GM19193 (cell line): ENCODE measurements around the gene RALGPS2.

ENCODE experiments used
- POLR2A ChIP-seq: IDR thresholded peaks from 4 replicates; pipeline ENCODE4 v1.6.1; 2011; ENCODE audit not compliant: insufficient read depth, insufficient read length; ENCODE audit errors: extremely low read depth

Gene RALGPS2

DNA sequence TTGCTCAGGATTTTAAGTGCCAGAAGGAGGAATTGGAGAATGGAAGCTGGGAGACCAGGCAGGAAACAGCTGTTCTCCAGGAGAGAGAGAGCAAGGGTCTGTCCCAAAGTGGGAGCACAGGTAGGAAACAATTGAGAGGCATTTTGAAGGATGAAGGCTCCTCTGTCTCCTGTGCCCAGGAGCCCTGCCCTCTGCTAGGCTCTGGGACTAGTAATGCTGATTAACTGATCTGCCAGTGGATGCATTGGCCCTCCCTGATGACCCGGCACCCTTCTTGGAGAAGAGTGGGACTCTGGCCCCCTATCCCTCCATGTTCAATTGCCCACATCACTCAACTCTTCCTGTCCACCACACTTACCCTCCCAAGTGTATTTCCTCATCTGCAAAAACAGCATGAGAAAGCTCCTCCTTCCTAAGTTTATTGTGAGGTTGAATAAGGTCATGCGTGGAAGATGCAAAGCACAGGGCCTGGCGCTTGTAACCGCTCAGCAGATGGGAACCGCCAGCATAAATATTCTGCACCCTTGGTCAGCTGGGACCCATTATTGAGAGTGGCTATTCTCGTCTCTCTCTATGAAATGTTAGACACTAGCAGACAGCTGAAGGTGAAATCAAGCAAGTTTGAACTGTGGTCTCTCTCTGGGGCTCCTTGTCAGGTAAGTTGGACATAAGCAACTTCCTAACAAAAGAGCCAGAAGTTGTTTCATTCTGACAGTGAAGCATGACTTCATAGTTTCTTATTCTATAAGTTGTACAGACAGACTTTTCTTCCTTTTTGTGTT, 208.9 kb downstream of the RALGPS2 start:
- no peak for TF ChIP-seq POLR2A

DNA sequence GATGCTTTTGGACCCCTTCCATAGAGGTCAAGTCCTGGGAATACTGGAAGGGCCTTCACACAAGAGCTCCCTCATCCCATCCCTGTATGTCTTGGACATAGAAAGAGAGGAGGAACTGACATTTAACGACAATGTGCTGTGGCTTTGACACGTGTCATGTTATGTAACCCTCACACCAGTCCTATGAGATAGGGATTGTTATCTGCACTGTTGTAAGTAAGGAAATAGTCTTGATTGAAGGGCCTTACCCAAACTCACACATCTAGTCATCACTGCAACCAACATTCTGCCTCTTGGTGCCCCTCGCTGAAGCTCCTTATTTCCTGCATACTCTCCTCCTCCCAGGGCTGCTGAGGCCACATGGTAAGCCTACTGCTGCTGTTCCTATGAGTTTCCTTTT, 209.5 kb downstream of the RALGPS2 start:
- no peak for TF ChIP-seq POLR2A

GRCh38 chr1:178935610-178936009, 210.6 kb downstream of the RALGPS2 start:
- TF ChIP-seq POLR2A, result no peak

DNA sequence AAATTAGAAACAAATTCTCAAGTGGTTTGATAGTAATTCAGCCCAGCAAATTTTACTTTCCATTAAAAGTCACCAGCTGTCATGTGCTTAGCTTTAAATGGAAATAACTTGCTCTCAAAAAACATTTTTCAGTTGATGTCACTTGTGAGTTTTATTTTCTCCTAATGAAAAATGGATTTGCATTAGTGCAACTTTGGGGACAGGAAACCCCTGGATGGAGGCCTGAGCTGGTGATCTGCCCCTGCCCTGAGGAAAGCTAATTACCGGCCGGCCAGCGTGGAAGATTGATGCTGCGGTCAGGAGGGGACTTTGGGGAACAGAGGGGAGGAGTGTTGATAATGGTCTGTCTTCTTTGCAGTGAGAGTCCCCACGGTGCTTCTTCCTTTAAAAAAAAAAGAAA, 212.7 kb downstream of the RALGPS2 start:
- no peak for TF ChIP-seq POLR2A

DNA sequence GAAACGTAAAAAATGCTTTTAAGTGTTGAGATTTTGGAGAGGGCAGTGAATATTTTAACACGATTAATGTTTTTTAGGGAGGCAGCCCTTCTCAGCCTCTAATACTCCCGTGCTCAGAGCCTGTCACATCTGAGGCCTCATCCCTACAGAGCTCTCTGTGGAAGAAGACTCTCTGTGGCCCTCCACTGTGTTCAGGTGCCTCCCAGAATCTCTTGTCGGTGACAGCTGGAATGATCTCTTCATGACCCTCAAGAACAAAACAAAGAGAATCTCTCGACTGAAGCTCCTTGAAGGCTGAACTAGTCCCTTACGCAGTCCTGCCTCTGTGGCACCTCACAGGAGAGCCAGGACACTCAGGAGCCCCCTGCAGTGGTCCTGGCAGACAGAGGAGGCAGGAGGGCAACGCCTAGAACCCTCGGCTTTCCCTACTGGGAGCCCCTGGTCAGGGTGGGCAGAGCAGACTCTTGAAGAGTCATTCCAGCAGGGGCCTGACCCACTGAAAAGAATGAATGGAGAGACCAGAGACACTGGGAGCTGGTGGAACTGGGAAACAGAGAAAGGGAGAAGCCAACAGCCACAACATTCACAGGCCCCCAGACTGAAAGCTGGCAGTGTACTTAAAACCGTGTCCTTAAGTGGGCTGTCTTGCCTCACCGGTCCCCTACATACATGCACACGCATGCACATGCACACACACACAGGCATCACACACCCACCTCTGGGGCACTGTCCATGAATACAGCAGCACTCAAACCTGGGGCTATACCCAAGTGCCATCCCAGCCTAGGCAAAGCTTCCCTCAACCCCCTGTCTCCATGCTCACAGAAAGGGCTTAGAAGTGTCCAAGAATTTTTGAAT, 213.3 kb downstream of the RALGPS2 start:
- no peak for TF ChIP-seq POLR2A

DNA sequence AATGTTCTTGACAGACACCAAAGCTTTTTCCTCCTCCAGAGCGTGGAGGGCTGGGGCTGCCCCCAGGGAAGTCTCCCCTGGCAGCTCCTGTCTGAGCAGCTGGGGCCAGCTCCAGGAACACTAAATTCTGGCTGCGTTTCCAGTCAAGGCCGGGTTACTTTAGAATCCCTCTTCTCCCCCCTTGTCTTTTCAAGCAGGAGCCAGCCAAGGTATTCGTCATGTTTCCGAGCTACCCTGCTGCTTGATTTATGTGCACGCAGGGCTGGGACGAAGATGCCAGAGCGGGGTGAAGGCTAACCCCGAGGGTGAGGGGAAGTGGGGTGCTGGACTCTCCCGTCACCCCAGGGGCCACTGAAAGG, 213.9 kb downstream of the RALGPS2 start:
- TF ChIP-seq POLR2A, result no peak

DNA sequence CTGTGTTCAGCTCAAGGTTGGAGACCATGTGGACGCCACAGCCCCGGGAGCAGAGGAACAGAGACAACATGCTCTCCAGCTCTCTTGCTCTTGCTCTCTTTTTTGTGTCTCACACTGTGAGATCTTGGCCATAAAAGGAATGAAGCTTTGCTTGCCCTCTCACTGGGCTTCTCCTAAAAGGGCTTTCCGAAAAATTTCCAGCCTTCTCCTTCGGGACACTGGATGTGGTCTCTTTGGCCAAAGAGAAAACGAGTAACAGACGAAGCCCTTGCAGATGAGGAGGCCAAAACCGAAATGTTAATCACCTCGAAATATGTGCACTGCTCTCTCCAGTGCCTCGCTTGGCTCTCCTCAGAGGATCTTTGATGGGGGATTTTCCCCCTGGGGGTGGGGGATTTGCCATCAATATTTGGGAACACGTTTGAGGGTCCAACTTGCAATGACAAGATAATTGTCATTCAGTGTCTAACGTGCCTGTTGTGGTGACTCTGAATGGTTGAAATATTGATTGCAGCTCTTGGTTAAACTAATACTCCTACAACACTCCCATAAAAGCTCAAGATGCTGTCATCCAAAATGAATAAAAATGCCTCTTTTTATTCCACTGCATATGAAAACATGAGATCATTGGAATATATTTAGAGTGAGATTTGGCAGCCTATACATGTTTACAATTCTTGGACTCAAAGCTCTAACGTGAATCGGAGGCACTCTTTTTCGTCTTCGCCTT, 214.5 kb downstream of the RALGPS2 start:
- no peak for TF ChIP-seq POLR2A

GRCh38 chr1:178940068-178940765, 215.2 kb downstream of the RALGPS2 start:
- TF ChIP-seq POLR2A, result no peak

GRCh38 chr1:178941261-178941689, 216.2 kb downstream of the RALGPS2 start:
- no peak for TF ChIP-seq POLR2A

- TF ChIP-seq POLR2A, result no peak
These were observed 216.8 kb downstream of the RALGPS2 start for GRCh38 chr1:178941849-178942248.

DNA sequence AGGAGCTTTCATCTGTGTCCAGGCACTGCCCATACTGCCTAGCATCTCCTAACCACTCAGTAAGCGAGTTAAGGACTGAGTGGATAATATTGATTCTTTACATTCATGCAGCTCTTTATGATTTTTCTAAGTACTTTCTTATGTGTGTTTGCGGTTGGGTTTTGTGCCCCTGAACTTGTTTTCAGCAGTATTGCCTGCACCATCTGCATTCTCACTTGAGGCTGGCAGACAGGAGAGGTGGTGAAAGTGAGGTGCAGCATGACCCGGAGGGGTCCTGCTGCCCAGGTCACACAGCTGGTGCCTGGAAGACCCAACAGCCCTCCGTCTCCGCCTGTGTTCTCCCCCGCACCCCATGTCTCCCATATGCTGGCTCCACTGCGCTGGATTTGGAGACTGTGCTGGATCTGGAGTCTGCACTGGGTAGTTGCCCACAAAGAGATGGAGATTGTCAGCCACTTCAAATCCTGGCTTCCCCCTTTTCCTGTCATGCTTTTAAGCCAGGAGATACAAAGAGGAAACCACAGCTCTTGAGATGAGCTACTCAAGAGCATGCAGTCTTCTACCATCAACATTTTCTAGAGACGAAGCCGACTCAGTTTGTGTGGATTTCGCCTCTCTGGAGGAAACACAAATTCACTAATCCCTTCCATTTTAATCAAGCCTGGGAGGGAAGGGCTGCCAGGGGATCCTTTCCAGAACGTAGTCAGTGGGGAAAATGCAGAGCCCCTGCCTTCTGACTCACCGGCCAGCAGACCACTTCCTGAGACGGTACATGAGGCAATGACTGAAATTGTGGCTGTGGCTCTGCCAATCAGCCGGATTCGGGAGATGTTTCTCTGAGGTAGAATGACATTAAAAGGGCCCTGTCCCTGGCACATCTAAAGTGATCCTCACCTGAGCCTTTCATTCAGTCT, 217.5 kb downstream of the RALGPS2 start:
- TF ChIP-seq POLR2A, result no peak

DNA sequence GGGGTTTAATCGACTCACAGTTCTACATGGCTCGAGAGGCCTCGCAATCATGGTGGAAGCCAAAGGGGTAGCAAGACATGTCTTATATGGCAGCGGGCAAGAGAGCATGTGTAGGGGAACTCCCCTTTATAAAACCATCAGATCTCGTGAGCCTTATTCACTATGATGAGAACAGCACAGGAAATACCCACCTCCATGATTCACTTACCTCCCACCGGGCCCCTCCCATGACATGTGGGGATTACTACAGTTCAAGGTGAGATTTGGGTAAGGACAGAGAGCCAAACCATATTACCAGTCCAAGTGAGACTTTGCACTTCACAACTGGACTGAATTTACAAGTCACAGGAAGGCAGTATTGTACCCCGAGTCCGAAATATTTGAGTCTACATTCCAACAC, 219.7 kb downstream of the RALGPS2 start:
- TF ChIP-seq POLR2A, result no peak

- TF ChIP-seq POLR2A, result no peak
These were observed 220.8 kb downstream of the RALGPS2 start for GRCh38 chr1:178945763-178946266.
